ENCODE data around the gene VPS35L.
A peak's percentile ranks its signal among the peaks of the same experiment; 100 is the strongest.
"Not testable (repeated sequence)": the region's sequence is repeated elsewhere in the genome, so short reads cannot be mapped to it uniquely, and the experiment has no call there.

The VPS35L gene

GRCh38 chr16:19542138-19542821 lies 13.2 kb upstream of the VPS35L start:
- no peak for DNase-seq

- DNase-seq: not testable (repeated sequence)
Observed at GRCh38 chr16:19543278-19543996, 12.1 kb upstream of the VPS35L start.

GRCh38 chr16:19548144-19548543 lies 7.4 kb upstream of the VPS35L start:
- DNase-seq: no peak

GRCh38 chr16:19549673-19550072 lies 5.8 kb upstream of the VPS35L start:
- DNase-seq: no peak

GRCh38 chr16:19555938-19556771 lies 652 bp downstream of the VPS35L start:
- peak; percentile 21 for DNase-seq

GRCh38 chr16:19559242-19559910 lies 3.9 kb downstream of the VPS35L start:
- peak; percentile 61 for DNase-seq

- no peak for DNase-seq
Observed at GRCh38 chr16:19560078-19560477, 4.6 kb downstream of the VPS35L start.

- no peak for DNase-seq
Observed at GRCh38 chr16:19563377-19563776, 7.9 kb downstream of the VPS35L start.

- DNase-seq: no peak
Observed at GRCh38 chr16:19566362-19566761, 10.9 kb downstream of the VPS35L start.

GRCh38 chr16:19567560-19567959 lies 12.1 kb downstream of the VPS35L start:
- no peak for DNase-seq

- no peak for DNase-seq
Observed at GRCh38 chr16:19573997-19574396, 18.5 kb downstream of the VPS35L start.

- no peak for DNase-seq
Observed at GRCh38 chr16:19574615-19575014, 19.1 kb downstream of the VPS35L start.

GRCh38 chr16:19578378-19578971 lies 23.0 kb downstream of the VPS35L start:
- no peak for DNase-seq

- no peak for DNase-seq
Observed at GRCh38 chr16:19582050-19582831, 26.7 kb downstream of the VPS35L start.

- no peak for DNase-seq
Observed at GRCh38 chr16:19583665-19584300, 28.3 kb downstream of the VPS35L start.

- DNase-seq: no peak
Observed at GRCh38 chr16:19588661-19589060, 33.2 kb downstream of the VPS35L start.

- DNase-seq: no peak
Observed at GRCh38 chr16:19589106-19589505, 33.6 kb downstream of the VPS35L start.

GRCh38 chr16:19589771-19590302 lies 34.3 kb downstream of the VPS35L start:
- DNase-seq: no peak

GRCh38 chr16:19595043-19595767 lies 39.7 kb downstream of the VPS35L start:
- no peak for DNase-seq

GRCh38 chr16:19598805-19599510 lies 43.5 kb downstream of the VPS35L start:
- no peak for DNase-seq

All from MV-4-11 (cell line).